ENCODE results near the gene MED1. TPM values are rescaled to one million over a fixed set of nuclear protein-coding genes. Genes with fewer than 3 reads are reported as not detected.

Gene MED1
- total RNA-seq, 6 experiments from 2014 or later = 9.7 to 14.1 (median 13.2) TPM

- H3K27ac ChIP-seq = no peak overlapping the region
- H3K4me1 ChIP-seq = peaks cover 0 to 27% (median 4%) of the 10 kb centered on the region in 4 donors
- H3K4me3 ChIP-seq = no peak overlapping the region
- DNase-seq (no peak), ATAC-seq (peak in 1 of 4 donors; percentile 16)
- TF ChIP-seq CTCF (IDR thresholded peaks at IDR 0.05) (no peak), POLR2A (IDR thresholded peaks at IDR 0.05) (no peak)
- 89% methylated on average over 8 of the region's 8 CpGs for WGBS (ENCODE audit: insufficient coverage, low coverage, low lambda C conversion rate, missing lambda C conversion rate)
- H3K9me3 ChIP-seq = no peaks in the 10 kb centered on the region
- H3K27me3 ChIP-seq = no peaks in the 10 kb centered on the region
- H3K36me3 ChIP-seq = no peaks in the 10 kb centered on the region
- intact Hi-C loops (cut with DNase I) = no loop called here
These were observed 86.6 kb downstream of the MED1 start for GRCh38 chr17:39364236-39365025.

- Histone ChIP-seq H3K27ac (no peak overlapping the region), H3K27me3 (no peaks in the 10 kb centered on the region), H3K9me3 (no peaks in the 10 kb centered on the region), H3K4me1 (peaks cover 0 to 42% (median 5%) of the 10 kb centered on the region in 4 donors), H3K36me3 (no peaks in the 10 kb centered on the region), H3K4me3 (no peak overlapping the region)
- intact Hi-C loops (cut with DNase I) = no loop called here
- ATAC-seq = no peak
- TF ChIP-seq POLR2A (IDR thresholded peaks at IDR 0.05) (no peak), CTCF (IDR thresholded peaks at IDR 0.05) (no peak)
- WGBS (ENCODE audit: insufficient coverage, low coverage, low lambda C conversion rate, missing lambda C conversion rate) = 80% methylated on average over 1 of the region's 1 CpG
- DNase-seq = no peak
These were observed 90.0 kb downstream of the MED1 start for GRCh38 chr17:39361064-39361463.

GRCh38 chr17:39360537-39360936 lies 90.5 kb downstream of the MED1 start:
- WGBS (ENCODE audit: insufficient coverage, low coverage, low lambda C conversion rate, missing lambda C conversion rate) = 35% methylated on average over 3 of the region's 3 CpGs
- H3K4me1 ChIP-seq = peaks cover 0 to 37% (median 5%) of the 10 kb centered on the region in 4 donors
- H3K4me3 ChIP-seq = no peak overlapping the region
- no peaks in the 10 kb centered on the region for H3K9me3 ChIP-seq
- H3K36me3 ChIP-seq = no peaks in the 10 kb centered on the region
- ATAC-seq (peak; percentile 78 to 85 (median 82)), DNase-seq (peak in 2 of 3 donors; percentile 36 to 71)
- no peak overlapping the region for H3K27ac ChIP-seq
- no peaks in the 10 kb centered on the region for H3K27me3 ChIP-seq
- intact Hi-C loops (cut with DNase I) = no loop called here
- TF ChIP-seq CTCF (IDR thresholded peaks at IDR 0.05) (no peak), POLR2A (IDR thresholded peaks at IDR 0.05) (no peak)

- no peak for ATAC-seq
- peaks cover 0 to 37% (median 5%) of the 10 kb centered on the region in 4 donors for H3K4me1 ChIP-seq
- H3K36me3 ChIP-seq = no peaks in the 10 kb centered on the region
- intact Hi-C loops (cut with DNase I) = no loop called here
- no peaks in the 10 kb centered on the region for H3K27me3 ChIP-seq
- TF ChIP-seq POLR2A (IDR thresholded peaks at IDR 0.05) = no peak
- TF ChIP-seq CTCF (IDR thresholded peaks at IDR 0.05) = no peak
- H3K4me3 ChIP-seq = no peak overlapping the region
- 39% methylated on average over 1 of the region's 1 CpG for WGBS (ENCODE audit: insufficient coverage, low coverage, low lambda C conversion rate, missing lambda C conversion rate)
- no peak for DNase-seq
- no peak overlapping the region for H3K27ac ChIP-seq
- H3K9me3 ChIP-seq = no peaks in the 10 kb centered on the region
These were observed 91.1 kb downstream of the MED1 start for GRCh38 chr17:39359994-39360393.

All from right lobe of liver (tissue), 6 donors.